ENCODE results near the gene GFI1.

Gene GFI1

GRCh38 chr1:92502247-92502646 is 15.5 kb upstream of the GFI1 start:
- H3K9me3 Mint-ChIP-seq = peaks cover 5% of the 10 kb centered on the region

GRCh38 chr1:92500552-92500951 is 13.8 kb upstream of the GFI1 start:
- Mint-ChIP-seq H3K27ac (no peak overlapping the region), H3K36me3 (no peaks in the 10 kb centered on the region), H3K27me3 (no peaks in the 10 kb centered on the region), H3K4me3 (no peak overlapping the region), H3K9me3 (no peaks in the 10 kb centered on the region), H3K4me1 (peaks cover 26% of the 10 kb centered on the region)
- no peak for ATAC-seq

More at GRCh38 chr1:92502247-92502646, 15.5 kb upstream of the GFI1 start:
- peaks cover 26% of the 10 kb centered on the region for H3K4me1 Mint-ChIP-seq
- H3K27me3 Mint-ChIP-seq = no peaks in the 10 kb centered on the region
- H3K27ac Mint-ChIP-seq = no peak overlapping the region
- peaks cover 5% of the 10 kb centered on the region for H3K36me3 Mint-ChIP-seq
- H3K4me3 Mint-ChIP-seq = no peak overlapping the region
- ATAC-seq = peak; percentile 28

- H3K4me1 Mint-ChIP-seq = no peaks in the 10 kb centered on the region
- ATAC-seq = no peak
- H3K9me3 Mint-ChIP-seq = no peaks in the 10 kb centered on the region
- no peaks in the 10 kb centered on the region for H3K36me3 Mint-ChIP-seq
- H3K27me3 Mint-ChIP-seq = no peaks in the 10 kb centered on the region
- no peak overlapping the region for H3K27ac Mint-ChIP-seq
- H3K4me3 Mint-ChIP-seq = no peak overlapping the region
These were observed 8.8 kb upstream of the GFI1 start for GRCh38 chr1:92495392-92496063.

DNA sequence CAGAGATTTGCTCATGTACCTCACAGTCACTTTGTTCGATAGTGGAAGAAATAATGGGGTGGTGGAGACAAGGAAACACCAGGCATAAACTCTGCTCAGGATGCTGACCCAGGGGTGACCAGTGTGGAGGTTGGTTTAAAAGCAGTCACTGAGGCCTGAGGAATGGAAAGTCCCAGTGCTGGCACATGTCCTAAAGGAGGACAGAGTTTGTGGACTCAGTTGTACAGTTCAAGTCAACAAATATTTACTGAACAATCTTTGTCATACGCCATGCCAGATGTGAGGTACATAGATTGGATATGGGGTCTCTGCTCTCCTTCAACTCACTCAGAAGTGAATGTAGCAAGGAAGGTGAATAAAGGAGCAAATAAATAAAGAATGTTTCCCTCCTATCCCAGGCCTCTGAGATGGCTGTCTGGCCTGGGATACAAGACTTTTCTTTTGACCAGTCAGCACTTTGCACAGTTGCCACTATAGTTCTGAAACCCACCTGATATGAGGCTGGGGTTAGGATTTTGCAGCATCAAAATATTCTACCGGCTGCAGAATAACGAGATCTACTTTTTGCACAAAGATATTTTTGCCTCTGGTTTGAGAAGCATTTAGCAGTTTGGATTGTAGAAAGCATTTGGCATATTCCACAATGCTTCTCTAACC is 7.9 kb upstream of the GFI1 start:
- H3K27ac Mint-ChIP-seq = no peak overlapping the region
- no peak overlapping the region for H3K4me3 Mint-ChIP-seq
- H3K9me3 Mint-ChIP-seq = no peaks in the 10 kb centered on the region
- H3K4me1 Mint-ChIP-seq = no peaks in the 10 kb centered on the region
- no peaks in the 10 kb centered on the region for H3K27me3 Mint-ChIP-seq
- H3K36me3 Mint-ChIP-seq = no peaks in the 10 kb centered on the region
- ATAC-seq = no peak

- ATAC-seq = no peak
- H3K36me3 Mint-ChIP-seq = no peaks in the 10 kb centered on the region
- no peak overlapping the region for H3K27ac Mint-ChIP-seq
- no peaks in the 10 kb centered on the region for H3K9me3 Mint-ChIP-seq
- H3K4me1 Mint-ChIP-seq = no peaks in the 10 kb centered on the region
- no peak overlapping the region for H3K4me3 Mint-ChIP-seq
- H3K27me3 Mint-ChIP-seq = peaks cover 10% of the 10 kb centered on the region
These were observed 6.4 kb upstream of the GFI1 start for GRCh38 chr1:92493139-92493538.

- no peak overlapping the region for H3K4me3 Mint-ChIP-seq
- H3K27me3 Mint-ChIP-seq = peaks cover 28% of the 10 kb centered on the region
- peaks cover 19% of the 10 kb centered on the region for H3K4me1 Mint-ChIP-seq
- ATAC-seq = no peak
- H3K27ac Mint-ChIP-seq = no peak overlapping the region
- no peaks in the 10 kb centered on the region for H3K9me3 Mint-ChIP-seq
- H3K36me3 Mint-ChIP-seq = peaks cover 6% of the 10 kb centered on the region
These were observed 2.1 kb upstream of the GFI1 start for GRCh38 chr1:92488832-92489231.

DNA sequence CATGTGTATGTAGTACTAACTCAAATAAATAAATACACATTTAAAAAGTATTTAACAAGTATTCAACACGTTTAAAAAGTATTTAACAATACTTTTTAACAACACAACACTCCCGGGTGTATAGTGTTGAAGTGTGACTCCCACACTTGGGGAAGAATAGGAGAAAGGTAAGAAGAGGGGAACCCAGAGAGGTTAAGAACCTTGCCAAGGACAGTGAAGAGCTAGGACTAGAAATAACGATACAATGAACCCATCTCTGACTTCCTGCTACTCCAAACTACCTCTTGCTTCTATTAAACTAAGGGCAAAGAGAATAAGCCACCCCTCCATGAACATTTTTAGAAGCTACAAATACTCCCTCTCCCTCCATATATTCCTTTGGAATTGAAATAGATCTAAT is 1.7 kb upstream of the GFI1 start:
- no peak overlapping the region for H3K4me3 Mint-ChIP-seq
- H3K9me3 Mint-ChIP-seq = no peaks in the 10 kb centered on the region
- peaks cover 32% of the 10 kb centered on the region for H3K27me3 Mint-ChIP-seq

DNA sequence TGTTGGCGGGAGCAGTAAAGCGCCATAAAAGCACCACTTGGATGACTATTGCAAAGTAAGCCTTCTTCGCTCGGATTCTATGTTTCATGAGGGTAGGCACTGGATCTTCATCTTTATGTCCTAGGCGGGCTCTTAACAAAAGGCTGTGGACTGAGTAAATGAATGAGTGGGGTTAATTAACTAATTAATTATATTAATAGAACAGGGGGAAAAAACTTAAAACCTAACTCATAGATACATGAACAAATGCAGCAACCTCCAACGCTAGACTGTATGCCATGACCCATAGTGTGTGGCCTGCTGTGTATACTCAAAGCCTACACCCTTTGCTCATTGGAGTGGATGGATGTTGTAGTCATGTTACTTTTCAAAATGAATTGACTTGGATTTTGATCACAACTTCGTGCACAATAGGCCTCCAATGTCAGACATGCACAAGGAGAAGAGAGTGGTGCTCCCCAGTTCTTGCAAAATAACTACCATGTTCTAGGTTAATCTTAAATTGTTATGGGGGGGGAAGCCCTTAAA is 417 bp upstream of the GFI1 start:
- Mint-ChIP-seq H3K4me1 (peaks cover 36% of the 10 kb centered on the region), H3K36me3 (peaks cover 19% of the 10 kb centered on the region), H3K9me3 (no peaks in the 10 kb centered on the region), H3K27me3 (peaks cover 45% of the 10 kb centered on the region), H3K4me3 (peak overlapping the region; percentile 70), H3K27ac (peak overlapping the region; percentile 92)
- ATAC-seq = no peak

More for the DNA sequence above, 1.7 kb upstream of the GFI1 start:
- H3K36me3 Mint-ChIP-seq = peaks cover 8% of the 10 kb centered on the region
- no peak for ATAC-seq
- peaks cover 23% of the 10 kb centered on the region for H3K4me1 Mint-ChIP-seq
- H3K27ac Mint-ChIP-seq = no peak overlapping the region

DNA sequence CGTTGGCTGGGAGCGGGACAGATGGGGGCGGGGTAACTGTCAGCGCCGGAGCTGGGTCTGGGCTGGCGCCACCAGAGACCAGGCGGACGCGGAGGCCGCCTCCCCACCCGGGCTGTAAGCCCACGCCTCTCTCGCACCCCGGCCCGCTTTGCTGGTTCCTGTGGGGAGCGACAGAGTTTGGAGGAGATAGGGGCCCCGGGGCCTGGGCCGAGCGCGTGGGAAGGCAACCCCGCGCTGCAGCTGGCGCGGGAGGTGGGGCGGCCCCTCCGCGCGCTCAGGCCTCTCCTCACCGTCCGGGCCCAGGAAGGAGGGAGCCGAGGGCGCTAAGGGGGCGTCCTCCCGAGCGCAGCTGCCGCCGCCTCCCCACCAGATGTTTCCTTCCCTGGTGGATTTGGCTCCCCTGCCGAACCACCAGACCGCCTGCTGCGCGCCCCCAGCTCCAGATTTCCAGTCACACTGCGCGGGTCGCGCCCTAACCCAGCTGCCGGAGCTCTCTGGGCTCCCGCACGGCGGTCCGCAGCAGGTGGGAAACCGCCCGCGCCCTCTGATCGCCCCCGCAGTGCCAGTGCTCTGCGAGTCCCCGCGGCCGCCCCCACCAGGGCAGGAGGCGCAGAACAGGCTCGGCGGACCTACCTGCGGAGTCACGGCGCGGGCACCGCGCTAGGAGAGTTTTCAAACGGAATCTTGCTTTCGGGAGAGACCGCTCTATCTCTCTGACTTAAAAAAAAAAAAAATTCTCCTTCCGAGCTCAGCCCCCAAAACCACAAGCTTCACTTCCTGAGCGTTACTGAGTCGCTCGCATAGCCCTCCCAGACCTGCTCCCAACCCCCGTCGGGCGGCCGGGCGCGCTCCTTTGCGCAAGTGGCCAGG is 1.1 kb downstream of the GFI1 start:
- no peaks in the 10 kb centered on the region for H3K9me3 Mint-ChIP-seq
- peaks cover 27% of the 10 kb centered on the region for H3K36me3 Mint-ChIP-seq
- peak overlapping the region; percentile 89 for H3K4me3 Mint-ChIP-seq
- peaks cover 45% of the 10 kb centered on the region for H3K27me3 Mint-ChIP-seq
- ATAC-seq = peak; percentile 74
- H3K27ac Mint-ChIP-seq = peak overlapping the region; percentile 92
- peaks cover 37% of the 10 kb centered on the region for H3K4me1 Mint-ChIP-seq

- H3K36me3 Mint-ChIP-seq = peaks cover 33% of the 10 kb centered on the region
- H3K4me3 Mint-ChIP-seq = peak overlapping the region; percentile 89
- peaks cover 38% of the 10 kb centered on the region for H3K4me1 Mint-ChIP-seq
These were observed 2.0 kb downstream of the GFI1 start for GRCh38 chr1:92484472-92485380.

GRCh38 chr1:92483610-92484471 is 2.9 kb downstream of the GFI1 start:
- Mint-ChIP-seq H3K4me1 (peaks cover 47% of the 10 kb centered on the region), H3K9me3 (peaks cover 2% of the 10 kb centered on the region), H3K27ac (peak overlapping the region; percentile 92), H3K4me3 (peak overlapping the region; percentile 89), H3K27me3 (peaks cover 51% of the 10 kb centered on the region), H3K36me3 (peaks cover 42% of the 10 kb centered on the region)
- peak; percentile 9 for ATAC-seq

More at GRCh38 chr1:92484472-92485380, 2.0 kb downstream of the GFI1 start:
- Mint-ChIP-seq H3K27me3 (peaks cover 49% of the 10 kb centered on the region), H3K9me3 (no peaks in the 10 kb centered on the region), H3K27ac (peak overlapping the region; percentile 92)
- ATAC-seq = peak; percentile 48

GRCh38 chr1:92482665-92483609 is 3.8 kb downstream of the GFI1 start:
- Mint-ChIP-seq H3K4me3 (peak overlapping the region; percentile 89), H3K27ac (peak overlapping the region; percentile 92), H3K36me3 (peaks cover 48% of the 10 kb centered on the region), H3K27me3 (peaks cover 46% of the 10 kb centered on the region), H3K9me3 (peaks cover 2% of the 10 kb centered on the region), H3K4me1 (peaks cover 49% of the 10 kb centered on the region)
- no peak for ATAC-seq

All from stimulated activated memory B cell treated with anti-CD40 and anti-IgM and Interleukin-4, amounts not matched to agents 10 μg/mL and 1 μg/mL and 100 μg/mL, for 72 hours (primary cell).